PC-9 (cell line): Measurements from ENCODE around the gene PTK6. TPM values are rescaled to one million over a fixed set of nuclear protein-coding genes. Genes with fewer than 3 reads are reported as not detected.

Source experiments
- BruUV-seq: library from RNA; stranded (reverse); fragments of 400-500 nt; replicated peaks from 2 replicates; lab custom pipeline; 2021; lab: Mats Ljungman, UMichigan
- CTCF ChIA-PET: fragments of 300-600 bp; sonication (Branson Sonifier 250); formaldehyde crosslinking; loops from one replicate; lab custom pipeline; 2022; ENCODE audit warnings: antibody characterized with exemption; lab: Charles Lee
- POLR2A ChIA-PET: fragments of 300-600 bp; sonication (Branson Sonifier 250); formaldehyde crosslinking; loops from one replicate; lab custom pipeline; 2022; ENCODE audit warnings: antibody characterized with exemption; ENCODE audit not compliant: unreplicated experiment; lab: Charles Lee
- DNase-seq, 2 experiments: peaks; one replicate each; pipeline versions ENCODE4 v3.0.0 to v3.0.0-alpha.2; 2015 to 2022; ENCODE audit warnings: mixed read lengths in 1 of 2
- H2AFZ ChIP-seq: fragments of 200-600 bp; sonication (generic); 2 replicates; pipeline ENCODE4 v1.8.1; 2017; ENCODE audit warnings: antibody characterized with exemption
- H3F3A ChIP-seq: fragments of 200-600 bp; sonication (generic); 2 replicates; pipeline ENCODE4 v1.8.1; 2017; ENCODE audit warnings: antibody characterized with exemption, mild to moderate bottlenecking, low read depth; ENCODE audit not compliant: insufficient read depth
- H3K27ac ChIP-seq: fragments of 200-600 bp; sonication (generic); 2 replicates; pipeline ENCODE4 v1.6.1; 2016; ENCODE audit warnings: mixed run types
- H3K27me3 ChIP-seq: fragments of 200-600 bp; sonication (generic); 2 replicates; pipeline ENCODE4 v1.6.1; 2016; ENCODE audit warnings: low read depth, mixed run types; ENCODE audit not compliant: insufficient read depth
- H3K36me3 ChIP-seq: fragments of 200-600 bp; sonication (generic); 2 replicates; pipeline ENCODE4 v1.6.1; 2016; ENCODE audit warnings: low read depth, mixed run types
- H3K4me1 ChIP-seq: fragments of 200-600 bp; sonication (generic); replicated peaks from 2 replicates; pipeline ENCODE4 v1.6.1; 2016; ENCODE audit warnings: mixed run types; ENCODE audit not compliant: insufficient read depth
- H3K4me2 ChIP-seq: fragments of 200-600 bp; sonication (generic); 2 replicates; pipeline ENCODE4 v1.6.1; 2017; ENCODE audit warnings: mixed run types
- H3K4me3 ChIP-seq: fragments of 200-600 bp; sonication (generic); 2 replicates; pipeline ENCODE4 v1.6.1; 2016; ENCODE audit warnings: mixed run types
- H3K79me2 ChIP-seq: fragments of 200-600 bp; sonication (generic); 2 replicates; pipeline ENCODE4 v1.6.1; 2017; ENCODE audit warnings: low read depth, mixed run types
- H3K9me2 ChIP-seq: fragments of 200-600 bp; sonication (generic); 2 replicates; pipeline ENCODE4 v1.8.1; 2017; ENCODE audit warnings: mild to moderate bottlenecking; ENCODE audit not compliant: insufficient read depth
- H3K9me3 ChIP-seq: fragments of 200-600 bp; sonication (generic); 2 replicates; pipeline ENCODE4 v1.8.1; 2016; ENCODE audit warnings: low read depth; ENCODE audit not compliant: insufficient read depth
- H4K20me1 ChIP-seq: fragments of 200-600 bp; sonication (generic); 2 replicates; pipeline ENCODE4 v1.8.1; 2017; ENCODE audit not compliant: insufficient read depth
- EZH2 ChIP-seq: fragments of 200-600 bp; sonication (generic); IDR thresholded peaks from 2 replicates; pipeline ENCODE4 v1.8.0; 2017; ENCODE audit warnings: antibody characterized with exemption, low read depth
- intact Hi-C: fragments of 100-400 bp; cut with micrococcal nuclease; formaldehyde crosslinking; loops from one replicate; pipeline ENCODE4 v1.10.0; 2022; ENCODE audit not compliant: unreplicated experiment
- total RNA-seq: library from RNA; stranded (reverse); gene quantifications from 2 replicates; pipeline ENCODE4 v1.2.3, GENCODE V29; 2021
- TF ChIP-seq, protein P1 (sequence below): fragments of 200-600 bp; sonication (generic); conservative IDR thresholded peaks from 2 replicates; pipeline ENCODE4 v1.6.1; 2017; ENCODE audit warnings: mixed run types, antibody characterized with exemption, mild to moderate bottlenecking, moderate library complexity

Gene PTK6
- total RNA-seq, 1 experiment from 2014 or later, result 12.9 TPM

DNA sequence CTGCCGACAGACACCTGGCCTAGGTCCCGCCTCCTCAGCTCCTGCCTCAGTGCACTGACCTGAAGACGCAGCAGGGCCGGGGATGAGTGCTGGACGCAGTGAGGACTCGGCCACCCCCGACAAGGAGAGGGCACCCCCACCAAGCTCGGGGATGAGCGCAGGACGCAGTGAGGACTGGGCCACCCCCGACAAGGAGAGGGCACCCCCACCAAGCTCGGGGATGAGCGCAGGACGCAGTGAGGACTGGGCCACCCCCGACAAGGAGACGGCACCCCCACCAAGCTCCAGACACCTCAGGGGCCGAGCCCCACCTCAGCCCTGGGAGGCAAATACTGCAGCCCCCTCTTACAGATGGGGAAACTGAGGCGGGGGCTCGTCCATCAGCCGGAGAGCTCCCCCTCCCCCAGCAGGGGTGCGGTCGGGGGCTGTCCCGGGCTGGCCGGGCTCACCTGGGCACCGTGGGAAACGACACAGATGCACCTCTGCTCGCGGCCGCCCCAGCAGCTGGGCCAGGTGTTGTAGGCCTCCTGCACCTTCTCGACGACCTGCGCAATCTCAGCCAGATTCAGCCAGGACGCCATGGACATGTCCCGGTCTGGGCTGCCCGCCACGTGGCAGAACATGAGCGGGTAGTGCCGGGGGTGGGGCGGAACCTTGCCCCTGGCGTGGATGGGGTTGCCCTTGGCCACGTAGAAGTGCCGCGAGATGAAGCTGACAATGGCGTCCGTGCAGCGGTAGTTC, 29.4 kb upstream of the PTK6 start:
- POLR2A ChIA-PET, result no interaction called here

DNA sequence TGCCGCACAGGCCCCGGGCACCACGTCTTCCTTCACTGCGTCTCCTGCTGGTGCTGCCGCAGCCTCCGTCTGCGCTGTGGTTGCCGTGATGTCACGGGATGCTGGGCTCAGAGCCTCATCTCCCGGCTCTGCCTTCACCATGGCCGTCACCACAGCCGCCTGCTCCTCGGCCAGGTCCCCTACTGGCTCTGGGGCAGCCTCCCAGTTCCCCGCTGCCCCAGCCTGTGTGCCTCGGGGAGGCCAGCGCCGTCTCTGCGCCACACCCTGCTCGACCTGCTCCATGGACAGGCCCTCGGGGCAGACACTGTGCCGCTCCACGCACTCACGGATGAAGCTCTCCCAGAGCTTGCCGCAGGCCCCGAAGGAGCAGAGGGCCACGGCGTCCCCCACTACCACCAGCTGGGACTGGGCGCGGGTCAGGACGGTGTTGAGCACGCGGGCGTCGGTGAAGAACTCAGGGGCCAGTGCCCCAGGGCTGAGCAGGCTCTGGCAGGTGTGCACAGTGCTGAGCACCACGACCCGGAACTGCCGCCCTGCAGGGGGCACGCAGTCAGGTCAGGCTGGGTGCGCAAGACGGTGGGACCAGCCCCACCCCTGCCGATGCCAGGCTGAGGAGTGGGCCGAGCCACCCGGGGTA, 28.6 kb upstream of the PTK6 start:
- no peaks in the 10 kb centered on the region for H3K9me2 ChIP-seq
- H3K36me3 ChIP-seq, result no peaks in the 10 kb centered on the region
- H3F3A ChIP-seq, result peaks cover 3% of the 10 kb centered on the region; the same call in 1 of the 2 replicates
- H3K27ac ChIP-seq, result no peak overlapping the region
- H3K4me3 ChIP-seq, result no peak overlapping the region
- TF ChIP-seq, protein P1, sequence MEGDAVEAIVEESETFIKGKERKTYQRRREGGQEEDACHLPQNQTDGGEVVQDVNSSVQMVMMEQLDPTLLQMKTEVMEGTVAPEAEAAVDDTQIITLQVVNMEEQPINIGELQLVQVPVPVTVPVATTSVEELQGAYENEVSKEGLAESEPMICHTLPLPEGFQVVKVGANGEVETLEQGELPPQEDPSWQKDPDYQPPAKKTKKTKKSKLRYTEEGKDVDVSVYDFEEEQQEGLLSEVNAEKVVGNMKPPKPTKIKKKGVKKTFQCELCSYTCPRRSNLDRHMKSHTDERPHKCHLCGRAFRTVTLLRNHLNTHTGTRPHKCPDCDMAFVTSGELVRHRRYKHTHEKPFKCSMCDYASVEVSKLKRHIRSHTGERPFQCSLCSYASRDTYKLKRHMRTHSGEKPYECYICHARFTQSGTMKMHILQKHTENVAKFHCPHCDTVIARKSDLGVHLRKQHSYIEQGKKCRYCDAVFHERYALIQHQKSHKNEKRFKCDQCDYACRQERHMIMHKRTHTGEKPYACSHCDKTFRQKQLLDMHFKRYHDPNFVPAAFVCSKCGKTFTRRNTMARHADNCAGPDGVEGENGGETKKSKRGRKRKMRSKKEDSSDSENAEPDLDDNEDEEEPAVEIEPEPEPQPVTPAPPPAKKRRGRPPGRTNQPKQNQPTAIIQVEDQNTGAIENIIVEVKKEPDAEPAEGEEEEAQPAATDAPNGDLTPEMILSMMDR, result no peak
- TF ChIP-seq EZH2, result no peak
- H3K79me2 ChIP-seq, result no peaks in the 10 kb centered on the region
- intact Hi-C loops, result no loop called here
- no peak for DNase-seq
- BruUV-seq, result no TSS peak
- H2AFZ ChIP-seq, result no peak overlapping the region
- POLR2A ChIA-PET, result no interaction called here
- H3K4me2 ChIP-seq, result no peak overlapping the region
- no peaks in the 10 kb centered on the region for H3K9me3 ChIP-seq
- no peaks in the 10 kb centered on the region for H4K20me1 ChIP-seq
- no peaks in the 10 kb centered on the region for H3K4me1 ChIP-seq
- CTCF ChIA-PET, result no interaction called here
- no peaks in the 10 kb centered on the region for H3K27me3 ChIP-seq

More for the DNA sequence above, 29.4 kb upstream of the PTK6 start:
- DNase-seq, result no peak
- no peak for TF ChIP-seq EZH2
- TF ChIP-seq, protein P1, result no peak
- CTCF ChIA-PET, result interaction anchor here (0.7 kb wide), 2 partner anchors 297 to 537 kb away, joined by 4 to 6 read pairs; no protein-coding TSS in a partner anchor
- BruUV-seq, result no TSS peak
- Histone ChIP-seq H3K4me1 (no peaks in the 10 kb centered on the region), H3F3A (peaks cover 3% of the 10 kb centered on the region; the same call in 1 of the 2 replicates), H4K20me1 (no peaks in the 10 kb centered on the region), H3K9me2 (no peaks in the 10 kb centered on the region), H3K9me3 (no peaks in the 10 kb centered on the region), H3K36me3 (no peaks in the 10 kb centered on the region), H3K27me3 (no peaks in the 10 kb centered on the region), H3K4me2 (no peak overlapping the region), H3K79me2 (no peaks in the 10 kb centered on the region), H2AFZ (no peak overlapping the region), H3K4me3 (no peak overlapping the region), H3K27ac (no peak overlapping the region)
- intact Hi-C loops, result no loop called here

DNA sequence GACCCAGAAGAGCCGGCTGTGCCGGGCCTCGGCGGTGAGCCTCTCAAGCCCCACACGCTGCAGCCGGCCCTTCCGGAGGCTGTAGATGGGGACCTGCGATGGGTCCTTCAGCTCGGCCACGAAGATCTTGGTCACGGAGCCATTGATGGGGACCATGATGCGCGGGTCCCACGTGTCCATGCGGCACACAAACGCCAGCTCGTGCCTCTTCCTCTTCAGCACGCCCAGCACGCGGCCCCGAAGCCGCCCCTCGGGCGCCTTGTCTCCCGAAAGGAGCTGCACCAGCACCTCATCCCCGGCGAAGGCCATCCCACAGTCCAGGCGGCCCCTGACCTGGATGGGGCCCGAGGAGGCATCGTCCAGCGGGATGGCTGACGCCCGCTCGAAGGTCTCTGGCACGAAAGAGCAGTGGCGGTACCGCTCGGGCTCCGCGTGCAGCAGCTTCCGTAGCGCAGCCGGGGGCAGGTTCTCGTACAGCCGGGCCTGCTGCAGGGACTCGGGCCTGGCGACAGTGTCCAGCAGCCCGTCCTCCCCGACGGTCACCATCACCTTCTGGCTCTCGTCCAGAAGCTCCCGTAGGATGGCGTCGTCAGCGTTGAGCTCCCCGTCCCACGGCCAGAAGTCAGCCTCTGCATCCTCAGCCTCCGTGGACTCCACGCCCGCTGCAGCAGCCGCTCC, 28.0 kb upstream of the PTK6 start:
- H3K27ac ChIP-seq, result no peak overlapping the region
- H3K4me1 ChIP-seq, result no peaks in the 10 kb centered on the region
- BruUV-seq, result no TSS peak
- DNase-seq, result no peak
- TF ChIP-seq, protein P1, result no peak
- TF ChIP-seq EZH2, result no peak
- H3K4me2 ChIP-seq, result no peak overlapping the region
- ChIA-PET POLR2A (no interaction called here), CTCF (no interaction called here)
- intact Hi-C loops, result no loop called here
- H3K79me2 ChIP-seq, result no peaks in the 10 kb centered on the region
- no peaks in the 10 kb centered on the region for H3K9me3 ChIP-seq
- H3K4me3 ChIP-seq, result no peak overlapping the region
- H3F3A ChIP-seq, result peaks cover 3% of the 10 kb centered on the region; the same call in 1 of the 2 replicates
- no peaks in the 10 kb centered on the region for H3K27me3 ChIP-seq
- no peaks in the 10 kb centered on the region for H4K20me1 ChIP-seq
- no peaks in the 10 kb centered on the region for H3K36me3 ChIP-seq
- no peaks in the 10 kb centered on the region for H3K9me2 ChIP-seq
- no peak overlapping the region for H2AFZ ChIP-seq
